Ecto neural progenitor cell (in vitro differentiated cells): Measurements from ENCODE around the gene ASRGL1.
"Not testable (repeated sequence)": the region's sequence is repeated elsewhere in the genome, so short reads cannot be mapped to it uniquely, and the experiment has no call there.

Experiments
- DNase-seq: peaks from one replicate; pipeline ENCODE4 v3.0.0-alpha.2; 2018; ENCODE audit warnings: low spot score

The ASRGL1 gene

GRCh38 chr11:62337303-62338181 lies at the start of gene ASRGL1:
Gene ASRGL1, plus strand, starts transcription at chr11:62337448. Its CDS starts 530 bp downstream, at chr11:62337978.
- DNase-seq = peak; percentile 91

GRCh38 chr11:62295504-62295903 lies 41.7 kb upstream of the ASRGL1 start:
- DNase-seq = peak; percentile 67

GRCh38 chr11:62298975-62299374 lies 38.3 kb upstream of the ASRGL1 start, which contains the start of gene SCGB1D4:
Gene SCGB1D4, minus strand, starts transcription at chr11:62299075. Its CDS starts 65 bp downstream, at chr11:62299010.
- no peak for DNase-seq

GRCh38 chr11:62306227-62306626 lies 31.0 kb upstream of the ASRGL1 start:
- DNase-seq = no peak

- DNase-seq = no peak
Observed at GRCh38 chr11:62307950-62308349, 29.3 kb upstream of the ASRGL1 start.

GRCh38 chr11:62309991-62310390 lies 27.3 kb upstream of the ASRGL1 start:
- DNase-seq = no peak

GRCh38 chr11:62315431-62315830 lies 21.8 kb upstream of the ASRGL1 start:
- DNase-seq = no peak

- no peak for DNase-seq
Observed at GRCh38 chr11:62322524-62322923, 14.7 kb upstream of the ASRGL1 start.

GRCh38 chr11:62324731-62325556 lies 12.3 kb upstream of the ASRGL1 start:
- peak; percentile 84 for DNase-seq

GRCh38 chr11:62325781-62326180 lies 11.5 kb upstream of the ASRGL1 start:
- not testable (repeated sequence) for DNase-seq

GRCh38 chr11:62326719-62327118 lies 10.5 kb upstream of the ASRGL1 start:
- DNase-seq = not testable (repeated sequence)

GRCh38 chr11:62327541-62327940 lies 9.7 kb upstream of the ASRGL1 start:
- not testable (repeated sequence) for DNase-seq

- not testable (repeated sequence) for DNase-seq
Observed at GRCh38 chr11:62331264-62331663, 6.0 kb upstream of the ASRGL1 start.

- no peak for DNase-seq
Observed at GRCh38 chr11:62333768-62334167, 3.5 kb upstream of the ASRGL1 start.

- DNase-seq = not testable (repeated sequence)
Observed at GRCh38 chr11:62336949-62337302, 322 bp upstream of the ASRGL1 start.

- no peak for DNase-seq
Observed at GRCh38 chr11:62338218-62338617, 970 bp downstream of the ASRGL1 start.

GRCh38 chr11:62340269-62340901 lies 3.1 kb downstream of the ASRGL1 start:
- peak; percentile 55 for DNase-seq

GRCh38 chr11:62341588-62341987 lies 4.3 kb downstream of the ASRGL1 start:
- no peak for DNase-seq

GRCh38 chr11:62343646-62344190 lies 6.5 kb downstream of the ASRGL1 start:
- not testable (repeated sequence) for DNase-seq

- DNase-seq = no peak
Observed at GRCh38 chr11:62344210-62344609, 7.0 kb downstream of the ASRGL1 start.

- no peak for DNase-seq
Observed at GRCh38 chr11:62345861-62346260, 8.6 kb downstream of the ASRGL1 start.
